GM18502 (cell line): Measurements from ENCODE around the gene SDK1.

Source experiments
- ATAC-seq: cut with Tn5 transposase; IDR thresholded peaks from one replicate; pipeline ENCODE4 v1.9.1; 2021; ENCODE audit warnings: mild to moderate bottlenecking; ENCODE audit not compliant: unreplicated experiment, poor library complexity

Gene SDK1

GRCh38 chr7:3501671-3502070 lies 200.6 kb downstream of the SDK1 start:
- no peak for ATAC-seq

GRCh38 chr7:3504384-3504783 lies 203.3 kb downstream of the SDK1 start:
- ATAC-seq, result no peak

- no peak for ATAC-seq
These were observed 209.3 kb downstream of the SDK1 start for GRCh38 chr7:3510101-3511020.

- ATAC-seq, result no peak
These were observed 216.3 kb downstream of the SDK1 start for GRCh38 chr7:3517344-3517743.

- no peak for ATAC-seq
These were observed 217.5 kb downstream of the SDK1 start for GRCh38 chr7:3518546-3518945.

- no peak for ATAC-seq
These were observed 219.2 kb downstream of the SDK1 start for GRCh38 chr7:3520206-3520605.

- ATAC-seq, result no peak
These were observed 226.6 kb downstream of the SDK1 start for GRCh38 chr7:3527496-3528124.

GRCh38 chr7:3533040-3533439 lies 232.0 kb downstream of the SDK1 start:
- ATAC-seq, result no peak

GRCh38 chr7:3537210-3537875 lies 236.3 kb downstream of the SDK1 start:
- no peak for ATAC-seq

GRCh38 chr7:3538041-3538440 lies 237.0 kb downstream of the SDK1 start:
- ATAC-seq, result no peak

GRCh38 chr7:3540456-3541220 lies 239.6 kb downstream of the SDK1 start:
- no peak for ATAC-seq

- ATAC-seq, result no peak
These were observed 243.2 kb downstream of the SDK1 start for GRCh38 chr7:3544202-3544601.

GRCh38 chr7:3548815-3549214 lies 247.8 kb downstream of the SDK1 start:
- ATAC-seq, result no peak

- no peak for ATAC-seq
These were observed 248.5 kb downstream of the SDK1 start for GRCh38 chr7:3549601-3550000.

- ATAC-seq, result no peak
These were observed 250.5 kb downstream of the SDK1 start for GRCh38 chr7:3551536-3551935.

GRCh38 chr7:3552499-3552898 lies 251.4 kb downstream of the SDK1 start:
- ATAC-seq, result no peak

- ATAC-seq, result no peak
These were observed 257.3 kb downstream of the SDK1 start for GRCh38 chr7:3558400-3558799.

- ATAC-seq, result no peak
These were observed 258.2 kb downstream of the SDK1 start for GRCh38 chr7:3559278-3559677.

GRCh38 chr7:3560495-3560894 lies 259.4 kb downstream of the SDK1 start:
- no peak for ATAC-seq

GRCh38 chr7:3561932-3562331 lies 260.9 kb downstream of the SDK1 start:
- no peak for ATAC-seq
